NCI-H2171 treated with DMSO at 0.1 percent for 48 hours (cell line): ENCODE results near the gene KLHL2.
"Not testable (repeated sequence)": the region's sequence is repeated elsewhere in the genome, so short reads cannot be mapped to it uniquely, and the experiment has no call there.

Experiments used
- DNase-seq: peaks from one replicate; lab custom pipeline; 2025; lab: John Stamatoyannopoulos, UW

The KLHL2 gene

GRCh38 chr4:165207431-165208220 is at the start of gene KLHL2:
Gene KLHL2, plus strand, starts transcription at chr4:165207561. Its CDS starts 316 bp downstream, at chr4:165207877.
- peak; percentile 53 for DNase-seq

- DNase-seq = no peak
These were observed 48.6 kb upstream of the KLHL2 start for GRCh38 chr4:165158762-165159161.

- no peak for DNase-seq
These were observed 43.1 kb upstream of the KLHL2 start for GRCh38 chr4:165164257-165164656.

GRCh38 chr4:165166872-165167271 is 40.5 kb upstream of the KLHL2 start:
- DNase-seq = not testable (repeated sequence)

- DNase-seq = no peak
These were observed 39.7 kb upstream of the KLHL2 start for GRCh38 chr4:165167650-165168049.

- no peak for DNase-seq
These were observed 36.5 kb upstream of the KLHL2 start for GRCh38 chr4:165170819-165171218.

GRCh38 chr4:165175470-165175869 is 31.9 kb upstream of the KLHL2 start:
- not testable (repeated sequence) for DNase-seq

- DNase-seq = no peak
These were observed 31.5 kb upstream of the KLHL2 start for GRCh38 chr4:165175879-165176278.

- DNase-seq = no peak
These were observed 29.4 kb upstream of the KLHL2 start for GRCh38 chr4:165177725-165178666.

- DNase-seq = no peak
These were observed 23.1 kb upstream of the KLHL2 start for GRCh38 chr4:165184220-165184619.

- not testable (repeated sequence) for DNase-seq
These were observed 22.4 kb upstream of the KLHL2 start for GRCh38 chr4:165184998-165185397.

- no peak for DNase-seq
These were observed 21.9 kb upstream of the KLHL2 start for GRCh38 chr4:165185448-165185847.

- no peak for DNase-seq
These were observed 16.6 kb upstream of the KLHL2 start for GRCh38 chr4:165190591-165191347.

GRCh38 chr4:165191348-165191656 is 16.1 kb upstream of the KLHL2 start:
- DNase-seq = no peak

- no peak for DNase-seq
These were observed 15.4 kb upstream of the KLHL2 start for GRCh38 chr4:165191814-165192499.

- no peak for DNase-seq
These were observed 14.9 kb upstream of the KLHL2 start for GRCh38 chr4:165192500-165192898.

GRCh38 chr4:165192956-165193355 is 14.4 kb upstream of the KLHL2 start:
- DNase-seq = no peak

GRCh38 chr4:165194368-165194767 is 13.0 kb upstream of the KLHL2 start:
- no peak for DNase-seq

GRCh38 chr4:165198329-165198728 is 9.0 kb upstream of the KLHL2 start:
- DNase-seq = no peak

GRCh38 chr4:165199286-165199685 is 8.1 kb upstream of the KLHL2 start:
- no peak for DNase-seq

GRCh38 chr4:165199722-165200121 is 7.6 kb upstream of the KLHL2 start:
- no peak for DNase-seq

GRCh38 chr4:165201806-165202205 is 5.6 kb upstream of the KLHL2 start:
- DNase-seq = no peak
